ENCODE data around the gene HM13.
A peak's percentile ranks its signal among the peaks of the same experiment; 100 is the strongest.

The HM13 gene

GRCh38 chr20:31570735-31571617 is 56.7 kb downstream of the HM13 start:
- TF ChIP-seq REST (IDR thresholded peaks at IDR 0.05; ENCODE audit: low read depth) (no peak), YY1 (IDR thresholded peaks at IDR 0.05; ENCODE audit: low read depth) (0 out of 2 replicates have a peak, but pooled peaks have one; percentile 10)

GRCh38 chr20:31572042-31572700 is 57.9 kb downstream of the HM13 start:
- TF ChIP-seq TAF1 (IDR thresholded peaks at IDR 0.05; ENCODE audit: low read depth) (no peak), RAD21 (IDR thresholded peaks at IDR 0.05; ENCODE audit: low read depth) (peak; percentile 14; the same call in 1 of the 2 replicates)

GRCh38 chr20:31572701-31573554 is 58.7 kb downstream of the HM13 start:
- TF ChIP-seq TEAD4 (IDR thresholded peaks at IDR 0.05) (peak; percentile 92), ZBTB7A (IDR thresholded peaks at IDR 0.05; ENCODE audit: low read depth) (no peak; the same call in 1 of the 2 replicates), REST (IDR thresholded peaks at IDR 0.05; ENCODE audit: low read depth) (no peak), RAD21 (IDR thresholded peaks at IDR 0.05; ENCODE audit: low read depth) (no peak), TCF12 (IDR thresholded peaks at IDR 0.05; ENCODE audit: low read depth) (peak; percentile 95), CEBPB (IDR thresholded peaks at IDR 0.05) (peak; percentile 98), YY1 (IDR thresholded peaks at IDR 0.05; ENCODE audit: low read depth) (peak; percentile 66; the same call in 1 of the 2 replicates), MAX (IDR thresholded peaks at IDR 0.05) (peak; percentile 13), EP300 (IDR thresholded peaks at IDR 0.05; ENCODE audit: borderline replicate concordance) (peak; percentile 92), FOXM1 (IDR thresholded peaks at IDR 0.05; ENCODE audit: borderline replicate concordance, low read depth) (peak; percentile 72), TAF1 (IDR thresholded peaks at IDR 0.05; ENCODE audit: low read depth) (peak; percentile 20; the same call in 1 of the 2 replicates), EGR1 (IDR thresholded peaks at IDR 0.05) (peak; percentile 92), CREB1 (IDR thresholded peaks at IDR 0.05; ENCODE audit: low read depth) (no peak), NFIC (IDR thresholded peaks at IDR 0.05) (peak; percentile 96), USF1 (IDR thresholded peaks at IDR 0.05) (no peak)

- TF ChIP-seq EP300 (IDR thresholded peaks at IDR 0.05; ENCODE audit: borderline replicate concordance): no peak
- TF ChIP-seq MAX (IDR thresholded peaks at IDR 0.05): no peak
- no peak for TF ChIP-seq CREB1 (IDR thresholded peaks at IDR 0.05; ENCODE audit: low read depth)
- no peak for TF ChIP-seq REST (IDR thresholded peaks at IDR 0.05; ENCODE audit: low read depth)
- TF ChIP-seq NFIC (IDR thresholded peaks at IDR 0.05): no peak
- TF ChIP-seq TCF12 (IDR thresholded peaks at IDR 0.05; ENCODE audit: low read depth): no peak
- TF ChIP-seq RAD21 (IDR thresholded peaks at IDR 0.05; ENCODE audit: low read depth): no peak
- TF ChIP-seq EGR1 (IDR thresholded peaks at IDR 0.05): no peak
- TF ChIP-seq TAF1 (IDR thresholded peaks at IDR 0.05; ENCODE audit: low read depth): no peak
- TF ChIP-seq TEAD4 (IDR thresholded peaks at IDR 0.05): no peak
- no peak for TF ChIP-seq YY1 (IDR thresholded peaks at IDR 0.05; ENCODE audit: low read depth)
- no peak for TF ChIP-seq FOXM1 (IDR thresholded peaks at IDR 0.05; ENCODE audit: borderline replicate concordance, low read depth)
- TF ChIP-seq USF1 (IDR thresholded peaks at IDR 0.05): no peak
- no peak for TF ChIP-seq ZBTB7A (IDR thresholded peaks at IDR 0.05; ENCODE audit: low read depth)
- TF ChIP-seq CEBPB (IDR thresholded peaks at IDR 0.05): no peak
These were observed 59.5 kb downstream of the HM13 start for GRCh38 chr20:31573555-31574321.

All from Ishikawa (cell line).